Epithelial cell of esophagus (primary cell): ENCODE results near the gene UBE3D.
"Not testable (repeated sequence)": the region's sequence is repeated elsewhere in the genome, so short reads cannot be mapped to it uniquely, and the experiment has no call there.

Source experiments
- DNase-seq: peaks from one replicate; pipeline ENCODE4 v3.0.0; 2010; ENCODE audit warnings: low read depth
- H3K4me3 ChIP-seq: 2 replicates; pipeline ENCODE4 v1.5.1; 2011; ENCODE audit warnings: mild to moderate bottlenecking, low read length, control low read depth
- CTCF ChIP-seq: IDR thresholded peaks from 2 replicates; pipeline ENCODE4 v1.5.1; 2011; ENCODE audit warnings: low read depth, mild to moderate bottlenecking, low read length, control low read depth, inconsistent platforms; ENCODE audit not compliant: insufficient read depth; ENCODE audit errors: missing control alignments

Gene UBE3D

DNA sequence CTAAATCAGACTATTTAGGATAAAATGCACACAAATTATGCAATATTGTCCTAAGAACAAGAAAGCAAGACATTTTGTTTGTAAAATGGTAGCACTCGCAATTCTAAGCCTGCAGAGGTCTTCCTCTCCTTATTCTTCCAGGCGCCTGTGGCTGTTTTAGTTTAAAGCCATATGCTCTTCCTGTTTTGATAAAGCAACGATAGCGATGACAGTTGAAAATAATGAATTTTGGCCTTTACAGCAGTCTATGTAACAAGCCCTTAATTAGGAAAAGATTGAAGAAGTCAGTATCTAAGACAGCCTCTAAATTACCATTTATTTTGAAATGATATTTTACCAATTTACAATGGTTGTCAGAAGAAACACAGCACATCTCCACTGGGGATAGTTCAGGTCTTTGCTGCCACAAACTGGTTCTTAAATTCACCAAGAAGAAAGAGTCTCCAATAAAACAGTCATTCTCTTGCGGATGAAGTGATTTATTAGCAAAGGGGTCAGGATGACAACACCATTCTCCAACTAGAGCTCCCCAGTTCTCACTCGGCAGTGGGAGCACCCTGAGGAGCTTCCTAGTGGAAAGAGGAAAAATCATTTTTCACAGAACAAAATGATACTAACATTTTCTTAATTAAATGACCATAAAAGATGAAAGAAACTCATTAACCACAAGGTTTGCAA is 21.4 kb downstream of the UBE3D start:
- no peak for DNase-seq
- TF ChIP-seq CTCF: no peak
- H3K4me3 ChIP-seq: no peak overlapping the region

DNA sequence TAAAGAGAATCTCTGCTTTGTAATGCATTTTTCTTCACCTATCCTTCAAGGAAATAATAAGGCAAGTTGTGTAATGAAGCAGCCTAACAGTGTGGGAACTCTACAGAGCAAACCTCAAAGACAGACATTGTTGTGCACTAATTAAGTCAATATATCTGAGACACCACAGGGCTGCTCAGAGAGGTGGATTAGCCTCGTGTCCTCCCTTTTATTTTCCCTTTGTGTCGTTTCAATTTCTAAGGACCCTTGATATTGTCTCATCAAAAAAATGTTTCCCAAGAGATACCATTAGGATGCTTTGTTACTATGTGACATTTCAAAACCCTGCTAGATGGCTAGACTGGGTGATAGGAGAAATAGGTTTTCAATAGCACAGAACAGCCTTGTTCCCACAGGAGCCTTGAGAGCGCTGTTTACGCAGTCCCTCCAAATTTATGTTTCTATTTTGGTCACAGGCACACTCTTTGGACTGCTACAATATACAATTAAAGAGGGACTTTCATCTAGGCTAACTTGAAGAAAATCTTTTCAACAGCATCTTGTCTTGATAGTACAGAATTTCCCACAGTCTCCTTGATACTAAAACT is 23.1 kb downstream of the UBE3D start:
- no peak overlapping the region for H3K4me3 ChIP-seq
- no peak for DNase-seq
- no peak for TF ChIP-seq CTCF

DNA sequence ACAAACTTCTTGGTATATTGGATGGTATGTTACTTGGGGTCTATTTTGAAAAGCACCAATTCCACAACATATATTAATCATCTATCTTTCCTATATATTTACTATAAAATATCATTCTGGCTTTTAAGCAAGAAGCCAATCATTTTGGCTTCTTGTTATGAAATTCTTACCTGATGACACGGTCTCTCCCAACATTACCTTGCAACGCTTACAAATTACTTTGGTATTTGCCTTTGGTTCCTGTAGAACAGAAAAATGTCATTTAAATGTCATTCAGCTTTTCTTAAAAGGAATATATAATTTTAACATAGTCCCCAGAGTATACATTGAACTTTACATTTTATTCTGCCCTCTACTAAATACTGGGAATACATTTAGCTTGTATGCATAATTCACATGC is 27.4 kb downstream of the UBE3D start:
- H3K4me3 ChIP-seq: no peak overlapping the region
- DNase-seq: peak; percentile 58
- no peak for TF ChIP-seq CTCF

- no peak overlapping the region for H3K4me3 ChIP-seq
- no peak for TF ChIP-seq CTCF
- no peak for DNase-seq
Measured at GRCh38 chr6:83031689-83032088, 34.0 kb downstream of the UBE3D start.

GRCh38 chr6:83019741-83020140 is 45.9 kb downstream of the UBE3D start:
- no peak overlapping the region for H3K4me3 ChIP-seq
- TF ChIP-seq CTCF: no peak
- no peak for DNase-seq

GRCh38 chr6:83011131-83011530 is 54.5 kb downstream of the UBE3D start:
- DNase-seq: peak; percentile 60
- H3K4me3 ChIP-seq: not testable (repeated sequence)

DNA sequence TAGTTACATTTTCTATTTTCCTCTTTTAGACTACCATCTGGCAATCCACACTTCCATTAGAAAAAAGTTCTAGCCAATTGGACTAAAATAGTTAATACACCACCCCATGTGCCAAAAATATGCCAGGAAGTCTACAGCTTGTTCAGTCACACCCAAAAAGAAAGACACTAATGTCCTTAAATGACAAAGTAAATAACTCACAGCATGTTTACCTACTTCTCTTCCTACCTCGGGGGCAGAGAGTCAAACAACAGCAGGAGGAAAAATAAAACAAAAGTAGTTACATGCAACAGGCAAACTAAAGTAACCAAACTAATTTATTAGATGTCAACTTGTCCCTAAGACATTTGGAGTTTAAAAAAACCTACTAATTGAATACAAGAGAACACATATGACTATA is 57.0 kb downstream of the UBE3D start:
- H3K4me3 ChIP-seq: no peak overlapping the region
- TF ChIP-seq CTCF: no peak
- DNase-seq: no peak
